HL-60 (cell line): ENCODE data around the gene LUZP2.

Experiments used
- POLR2AphosphoS5 ChIP-seq: IDR thresholded peaks from 2 replicates; pipeline ENCODE4 v1.6.1; 2012; ENCODE audit warnings: low read depth
- TF ChIP-seq, protein P1 (sequence below): IDR thresholded peaks from one replicate; pipeline ENCODE4 v1.5.1; 2011; ENCODE audit warnings: low read length, control low read depth, inconsistent platforms; ENCODE audit not compliant: insufficient read depth
- TF ChIP-seq, protein P2 (sequence below): IDR thresholded peaks from 2 replicates; pipeline ENCODE4 v1.6.1; 2012; ENCODE audit warnings: low read depth; ENCODE audit not compliant: insufficient replicate concordance

DNA sequence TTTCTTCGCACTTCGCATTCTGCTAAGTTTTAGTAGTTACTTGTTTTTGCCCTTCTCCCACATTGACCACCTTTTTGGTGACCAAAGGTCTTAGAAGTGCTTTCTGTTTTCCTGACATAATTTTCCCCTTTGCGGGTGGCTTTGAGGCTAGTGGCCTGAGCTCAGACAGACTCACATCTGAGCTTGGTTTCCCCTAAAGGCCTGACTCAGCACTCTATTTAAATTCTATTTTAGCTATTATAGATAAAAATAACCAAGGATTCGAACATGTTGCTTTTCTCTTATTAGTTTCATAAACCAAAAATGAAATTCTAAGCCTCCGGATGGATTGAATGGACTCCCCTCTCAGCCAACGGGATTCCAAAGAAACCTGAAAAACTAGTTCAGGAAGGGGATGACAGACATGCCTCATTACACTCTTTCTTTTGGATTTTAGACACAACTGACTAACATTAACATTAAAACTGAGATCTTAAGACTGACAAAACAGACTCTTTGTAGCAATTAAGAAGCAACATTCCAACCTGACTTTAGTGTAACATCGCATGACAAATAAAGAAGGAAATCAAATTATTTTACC, 258.5 kb downstream of the LUZP2 start:
- TF ChIP-seq, protein P1, sequence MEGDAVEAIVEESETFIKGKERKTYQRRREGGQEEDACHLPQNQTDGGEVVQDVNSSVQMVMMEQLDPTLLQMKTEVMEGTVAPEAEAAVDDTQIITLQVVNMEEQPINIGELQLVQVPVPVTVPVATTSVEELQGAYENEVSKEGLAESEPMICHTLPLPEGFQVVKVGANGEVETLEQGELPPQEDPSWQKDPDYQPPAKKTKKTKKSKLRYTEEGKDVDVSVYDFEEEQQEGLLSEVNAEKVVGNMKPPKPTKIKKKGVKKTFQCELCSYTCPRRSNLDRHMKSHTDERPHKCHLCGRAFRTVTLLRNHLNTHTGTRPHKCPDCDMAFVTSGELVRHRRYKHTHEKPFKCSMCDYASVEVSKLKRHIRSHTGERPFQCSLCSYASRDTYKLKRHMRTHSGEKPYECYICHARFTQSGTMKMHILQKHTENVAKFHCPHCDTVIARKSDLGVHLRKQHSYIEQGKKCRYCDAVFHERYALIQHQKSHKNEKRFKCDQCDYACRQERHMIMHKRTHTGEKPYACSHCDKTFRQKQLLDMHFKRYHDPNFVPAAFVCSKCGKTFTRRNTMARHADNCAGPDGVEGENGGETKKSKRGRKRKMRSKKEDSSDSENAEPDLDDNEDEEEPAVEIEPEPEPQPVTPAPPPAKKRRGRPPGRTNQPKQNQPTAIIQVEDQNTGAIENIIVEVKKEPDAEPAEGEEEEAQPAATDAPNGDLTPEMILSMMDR, result no peak
- TF ChIP-seq POLR2AphosphoS5, result no peak
- TF ChIP-seq, protein P2, sequence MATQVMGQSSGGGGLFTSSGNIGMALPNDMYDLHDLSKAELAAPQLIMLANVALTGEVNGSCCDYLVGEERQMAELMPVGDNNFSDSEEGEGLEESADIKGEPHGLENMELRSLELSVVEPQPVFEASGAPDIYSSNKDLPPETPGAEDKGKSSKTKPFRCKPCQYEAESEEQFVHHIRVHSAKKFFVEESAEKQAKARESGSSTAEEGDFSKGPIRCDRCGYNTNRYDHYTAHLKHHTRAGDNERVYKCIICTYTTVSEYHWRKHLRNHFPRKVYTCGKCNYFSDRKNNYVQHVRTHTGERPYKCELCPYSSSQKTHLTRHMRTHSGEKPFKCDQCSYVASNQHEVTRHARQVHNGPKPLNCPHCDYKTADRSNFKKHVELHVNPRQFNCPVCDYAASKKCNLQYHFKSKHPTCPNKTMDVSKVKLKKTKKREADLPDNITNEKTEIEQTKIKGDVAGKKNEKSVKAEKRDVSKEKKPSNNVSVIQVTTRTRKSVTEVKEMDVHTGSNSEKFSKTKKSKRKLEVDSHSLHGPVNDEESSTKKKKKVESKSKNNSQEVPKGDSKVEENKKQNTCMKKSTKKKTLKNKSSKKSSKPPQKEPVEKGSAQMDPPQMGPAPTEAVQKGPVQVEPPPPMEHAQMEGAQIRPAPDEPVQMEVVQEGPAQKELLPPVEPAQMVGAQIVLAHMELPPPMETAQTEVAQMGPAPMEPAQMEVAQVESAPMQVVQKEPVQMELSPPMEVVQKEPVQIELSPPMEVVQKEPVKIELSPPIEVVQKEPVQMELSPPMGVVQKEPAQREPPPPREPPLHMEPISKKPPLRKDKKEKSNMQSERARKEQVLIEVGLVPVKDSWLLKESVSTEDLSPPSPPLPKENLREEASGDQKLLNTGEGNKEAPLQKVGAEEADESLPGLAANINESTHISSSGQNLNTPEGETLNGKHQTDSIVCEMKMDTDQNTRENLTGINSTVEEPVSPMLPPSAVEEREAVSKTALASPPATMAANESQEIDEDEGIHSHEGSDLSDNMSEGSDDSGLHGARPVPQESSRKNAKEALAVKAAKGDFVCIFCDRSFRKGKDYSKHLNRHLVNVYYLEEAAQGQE, result no peak
